CD4-positive, CD25-positive, alpha-beta regulatory T cell (primary cell): ENCODE data around the gene TUBB1. TPM values are rescaled to one million over a fixed set of nuclear protein-coding genes. Genes with fewer than 3 reads are reported as not detected.
A peak's percentile ranks its signal among the peaks of the same experiment; 100 is the strongest.

Source experiments
- ATAC-seq, 2 donors: fragments of 150-1000 bp; cut with Tn5 transposase; one replicate each; pipeline ENCODE4 v1.10.0; 2021; ENCODE audit warnings: low read depth in 2 of 2, moderate number of reproducible peaks in 2 of 2, moderate library complexity in 1 of 2
- DNase-seq, 3 donors: peaks; one replicate each; pipeline versions ENCODE4 v3.0.0 to v3.0.0-alpha.2; 2012 to 2022; ENCODE audit warnings: mixed read lengths in 1 of 3
- H3K27ac ChIP-seq: one replicate; pipeline ENCODE4 v1.7.0; 2013; ENCODE audit warnings: mild to moderate bottlenecking, low read length; ENCODE audit not compliant: insufficient read depth, poor library complexity, severe bottlenecking
- H3K27me3 ChIP-seq: one replicate; pipeline ENCODE4 v1.7.0; 2013; ENCODE audit warnings: low read length; ENCODE audit not compliant: control insufficient read depth, insufficient read depth
- H3K36me3 ChIP-seq: one replicate; pipeline ENCODE4 v1.7.0; 2013; ENCODE audit warnings: mild to moderate bottlenecking, low read length, moderate library complexity; ENCODE audit not compliant: control insufficient read depth, insufficient read depth
- H3K4me1 ChIP-seq: 2 replicates; pipeline ENCODE4 v1.7.0; 2013; ENCODE audit warnings: mild to moderate bottlenecking, low read length; ENCODE audit not compliant: insufficient read depth, control insufficient read depth, poor library complexity, severe bottlenecking
- H3K4me3 ChIP-seq: one replicate; pipeline ENCODE4 v1.7.0; 2013; ENCODE audit warnings: low read depth, mild to moderate bottlenecking, low read length, moderate library complexity
- H3K9me3 ChIP-seq, 2 experiments: 1 replicate in 1 of 2; 2 replicates in 1 of 2; pipeline ENCODE4 v1.7.0; 2013; ENCODE audit warnings: low read length in 2 of 2, mild to moderate bottlenecking in 1 of 2, moderate library complexity in 1 of 2; ENCODE audit not compliant: control insufficient read depth in 2 of 2
- H3K27ac Mint-ChIP-seq, 3 donors: one replicate each; pipeline ENCODE4 v1.8.0; 2020 to 2022; ENCODE audit warnings: mild to moderate bottlenecking in 3 of 3, mixed read lengths in 3 of 3, moderate library complexity in 2 of 3
- H3K27me3 Mint-ChIP-seq: one replicate; pipeline ENCODE4 v1.8.0; 2022; ENCODE audit warnings: mild to moderate bottlenecking, mixed read lengths
- H3K36me3 Mint-ChIP-seq: one replicate; pipeline ENCODE4 v1.8.0; 2020; ENCODE audit warnings: mixed read lengths
- H3K4me1 Mint-ChIP-seq, 4 donors: one replicate each; pipeline ENCODE4 v1.8.0; 2020 to 2022; ENCODE audit warnings: mixed read lengths in 4 of 4, mild to moderate bottlenecking in 1 of 4
- H3K4me3 Mint-ChIP-seq, 4 donors: one replicate each; pipeline ENCODE4 v1.8.0; 2020 to 2022; ENCODE audit warnings: mild to moderate bottlenecking in 4 of 4, mixed read lengths in 4 of 4, moderate library complexity in 3 of 4
- H3K9me3 Mint-ChIP-seq, 7 donors: one replicate each; pipeline ENCODE4 v1.8.0; 2020 to 2022; ENCODE audit warnings: mixed read lengths in 7 of 7, mild to moderate bottlenecking in 3 of 7, moderate library complexity in 2 of 7
- polyA plus RNA-seq, 4 donors: library from polyadenylated mRNA; unstranded; fragments of 300-500 nt; fragmentation: Illumina TruSeq; gene quantifications; one replicate each; pipeline ENCODE4 v1.2.3, GENCODE V29; 2021
- total RNA-seq: library from RNA; stranded (reverse); gene quantifications from one replicate; pipeline ENCODE4 v1.2.3, GENCODE V29; 2022

TUBB1 gene
- total and polyA plus RNA-seq, 5 donors from 2014 or later: 0.07 to 31.7 (median 0.14) TPM

DNA sequence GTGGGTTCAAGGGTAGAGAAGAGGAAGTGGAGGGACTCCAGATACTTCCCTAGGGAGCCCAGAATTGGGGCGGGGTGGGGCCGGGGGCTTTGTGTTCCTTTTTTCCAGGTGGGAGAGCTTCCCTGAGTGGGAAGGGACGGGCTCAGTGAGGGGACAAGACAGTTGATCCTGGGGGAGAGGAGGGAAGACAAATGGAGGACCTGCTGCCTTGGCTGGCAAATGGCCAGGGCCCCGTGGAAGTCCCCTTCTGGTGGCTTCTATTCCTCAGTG is 14.8 kb upstream of the TUBB1 start:
- Mint-ChIP-seq H3K4me1 (peaks cover 0 to 43% (median 30%) of the 10 kb centered on the region in 4 donors), H3K9me3 (peaks cover 0 to 1% (median 0%) of the 10 kb centered on the region in 7 donors), H3K27me3 (no peaks in the 10 kb centered on the region), H3K4me3 (peak overlapping the region; percentile 82 to 90 (median 86)), H3K27ac (peak overlapping the region; percentile 24 to 99 (median 91)), H3K36me3 (no peaks in the 10 kb centered on the region)
- no peaks in the 10 kb centered on the region for H3K9me3 ChIP-seq
- ATAC-seq (no peak), DNase-seq (peak in 2 of 3 donors; percentile 31 to 52)
- H3K4me1 ChIP-seq: peaks cover 33% of the 10 kb centered on the region
- peak overlapping the region; percentile 72 for H3K27ac ChIP-seq
- no peaks in the 10 kb centered on the region for H3K27me3 ChIP-seq
- peaks cover 4% of the 10 kb centered on the region for H3K36me3 ChIP-seq
- H3K4me3 ChIP-seq: peak overlapping the region; percentile 62

DNA sequence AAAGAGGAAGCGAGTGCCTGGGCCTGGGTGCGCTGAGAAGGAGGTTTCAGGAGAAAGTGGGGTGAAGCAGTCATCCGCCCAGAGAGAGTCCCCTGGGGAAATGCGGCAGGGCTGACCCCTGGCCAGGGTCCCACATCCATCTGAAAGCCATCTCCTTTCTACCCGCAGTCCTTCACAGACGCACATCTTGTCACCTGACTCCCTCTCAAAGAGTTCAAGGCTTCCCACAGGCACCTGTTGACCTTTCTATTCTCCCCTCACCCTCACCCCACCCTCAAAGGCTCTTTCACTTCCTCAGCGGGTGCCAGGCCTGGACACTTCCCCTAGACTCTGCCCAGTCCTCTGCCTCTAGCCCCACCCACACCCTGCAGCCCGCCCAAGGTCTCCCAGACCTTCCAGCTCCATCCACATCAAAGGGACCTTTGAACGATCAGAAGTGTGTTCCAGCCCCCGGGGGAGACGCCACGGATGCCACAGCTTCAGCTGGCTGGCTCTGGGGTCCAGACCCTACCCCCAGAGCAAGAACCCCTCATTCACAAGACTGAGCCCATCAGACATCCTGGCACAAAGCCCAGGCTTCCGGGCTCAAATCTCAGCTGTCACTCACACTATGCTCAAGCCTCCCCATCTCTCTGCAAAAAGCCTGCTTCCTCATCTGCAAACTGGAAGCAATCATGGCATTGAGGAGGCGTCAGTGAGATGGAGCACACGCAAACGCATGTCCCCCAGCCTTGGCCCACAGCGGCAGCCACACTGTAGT is 14.3 kb upstream of the TUBB1 start:
- no peaks in the 10 kb centered on the region for H3K27me3 Mint-ChIP-seq
- no peaks in the 10 kb centered on the region for H3K36me3 Mint-ChIP-seq
- H3K9me3 Mint-ChIP-seq: peaks cover 0 to 1% (median 0%) of the 10 kb centered on the region in 7 donors
- Histone ChIP-seq H3K4me1 (peaks cover 33% of the 10 kb centered on the region), H3K36me3 (peaks cover 4% of the 10 kb centered on the region), H3K27ac (peak overlapping the region; percentile 72), H3K4me3 (peak overlapping the region; percentile 62), H3K27me3 (no peaks in the 10 kb centered on the region), H3K9me3 (no peaks in the 10 kb centered on the region)
- H3K4me1 Mint-ChIP-seq: peaks cover 0 to 45% (median 30%) of the 10 kb centered on the region in 4 donors
- DNase-seq (peak; percentile 23 to 80 (median 54)), ATAC-seq (peak; percentile 52 to 61)
- peak overlapping the region; percentile 86 to 99 (median 91) for H3K27ac Mint-ChIP-seq
- H3K4me3 Mint-ChIP-seq: peak overlapping the region; percentile 82 to 90 (median 86)

DNA sequence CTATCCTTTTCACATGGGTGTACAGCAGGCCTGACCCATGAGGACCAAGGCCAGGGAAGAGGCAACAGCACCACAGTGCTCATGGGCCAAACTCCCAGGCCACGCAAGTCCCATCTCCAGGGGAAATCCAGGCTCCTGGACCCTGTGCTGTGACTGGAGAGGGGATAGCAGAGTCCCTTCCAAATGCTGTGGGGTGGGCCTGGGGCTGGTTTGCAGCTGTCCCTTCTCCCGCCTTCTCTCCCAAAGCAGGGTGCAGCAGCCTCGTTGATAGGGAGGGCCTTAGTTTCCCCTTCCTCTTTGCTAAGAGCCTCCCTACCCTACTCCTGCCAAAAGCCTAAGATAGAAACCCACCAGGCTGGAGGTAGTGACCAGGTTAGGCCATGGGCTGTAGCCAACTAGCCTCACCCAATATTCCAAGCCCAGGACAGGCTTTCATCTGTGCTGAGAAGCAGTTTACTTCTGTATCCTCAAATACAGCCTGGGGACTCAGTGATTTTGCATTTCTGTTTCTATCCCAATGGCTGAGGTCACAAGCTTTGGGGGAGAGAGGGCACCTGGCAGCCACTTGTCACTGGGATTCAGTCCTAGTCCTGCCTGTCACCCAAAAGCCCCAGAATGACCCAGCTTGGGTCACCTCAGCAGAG is 13.6 kb upstream of the TUBB1 start:
- H3K4me3 ChIP-seq: peak overlapping the region; percentile 62
- peak overlapping the region; percentile 72 for H3K27ac ChIP-seq
- peaks cover 0 to 47% (median 30%) of the 10 kb centered on the region in 4 donors for H3K4me1 Mint-ChIP-seq
- H3K4me3 Mint-ChIP-seq: peak overlapping the region; percentile 82 to 90 (median 86)
- no peaks in the 10 kb centered on the region for H3K27me3 ChIP-seq
- peaks cover 0 to 1% (median 0%) of the 10 kb centered on the region in 7 donors for H3K9me3 Mint-ChIP-seq
- H3K36me3 Mint-ChIP-seq: no peaks in the 10 kb centered on the region
- no peaks in the 10 kb centered on the region for H3K27me3 Mint-ChIP-seq
- peak overlapping the region; percentile 66 to 99 (median 91) for H3K27ac Mint-ChIP-seq
- H3K4me1 ChIP-seq: peaks cover 33% of the 10 kb centered on the region
- no peaks in the 10 kb centered on the region for H3K9me3 ChIP-seq
- ATAC-seq (no peak), DNase-seq (no peak)
- H3K36me3 ChIP-seq: peaks cover under 1% of the 10 kb centered on the region

DNA sequence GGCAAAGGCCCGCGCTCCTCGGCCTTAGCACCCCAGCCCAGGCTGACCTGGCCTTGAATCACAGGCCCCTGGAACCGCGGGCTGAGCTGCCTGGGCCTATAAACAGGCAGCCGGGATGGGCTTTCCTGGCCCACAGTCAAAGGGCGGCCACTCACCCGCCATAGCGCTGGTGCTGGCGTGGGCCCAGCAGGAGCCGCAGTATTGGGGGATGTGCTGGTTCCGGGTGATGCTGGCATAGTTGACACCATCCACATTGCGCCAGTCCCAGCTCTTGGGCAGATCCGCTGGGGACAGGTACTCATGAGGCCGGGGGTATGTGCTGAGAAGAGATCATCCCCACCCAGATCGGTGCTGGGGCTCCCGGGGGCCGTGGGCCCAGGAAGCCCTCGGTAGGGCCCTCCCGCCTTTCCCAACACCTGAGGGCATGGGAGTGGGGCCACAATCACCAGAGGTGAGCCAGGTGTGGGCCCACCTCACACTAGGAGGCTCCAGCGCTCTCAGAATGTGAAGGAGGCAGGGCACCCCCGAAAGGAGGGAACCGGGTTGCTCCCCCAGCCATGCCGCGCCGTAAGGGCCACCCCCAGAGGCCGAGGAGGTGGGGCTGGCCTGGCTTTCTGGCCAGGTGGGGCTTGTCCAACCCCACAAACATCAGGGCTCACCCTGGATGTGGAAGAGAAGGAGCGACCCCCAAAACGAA is 12.9 kb upstream of the TUBB1 start:
- H3K9me3 Mint-ChIP-seq: peaks cover 0 to 1% (median 0%) of the 10 kb centered on the region in 7 donors
- ATAC-seq: no peak
- Histone ChIP-seq H3K4me3 (peak overlapping the region; percentile 62), H3K4me1 (peaks cover 33% of the 10 kb centered on the region), H3K27me3 (no peaks in the 10 kb centered on the region), H3K36me3 (no peaks in the 10 kb centered on the region), H3K9me3 (no peaks in the 10 kb centered on the region), H3K27ac (peak overlapping the region; percentile 72)
- H3K27ac Mint-ChIP-seq: peak overlapping the region in 2 of 3 donors; percentile 91 to 99
- peak overlapping the region; percentile 82 to 90 (median 86) for H3K4me3 Mint-ChIP-seq
- no peaks in the 10 kb centered on the region for H3K27me3 Mint-ChIP-seq
- peaks cover 0 to 50% (median 32%) of the 10 kb centered on the region in 4 donors for H3K4me1 Mint-ChIP-seq
- DNase-seq: no peak
- H3K36me3 Mint-ChIP-seq: no peaks in the 10 kb centered on the region

DNA sequence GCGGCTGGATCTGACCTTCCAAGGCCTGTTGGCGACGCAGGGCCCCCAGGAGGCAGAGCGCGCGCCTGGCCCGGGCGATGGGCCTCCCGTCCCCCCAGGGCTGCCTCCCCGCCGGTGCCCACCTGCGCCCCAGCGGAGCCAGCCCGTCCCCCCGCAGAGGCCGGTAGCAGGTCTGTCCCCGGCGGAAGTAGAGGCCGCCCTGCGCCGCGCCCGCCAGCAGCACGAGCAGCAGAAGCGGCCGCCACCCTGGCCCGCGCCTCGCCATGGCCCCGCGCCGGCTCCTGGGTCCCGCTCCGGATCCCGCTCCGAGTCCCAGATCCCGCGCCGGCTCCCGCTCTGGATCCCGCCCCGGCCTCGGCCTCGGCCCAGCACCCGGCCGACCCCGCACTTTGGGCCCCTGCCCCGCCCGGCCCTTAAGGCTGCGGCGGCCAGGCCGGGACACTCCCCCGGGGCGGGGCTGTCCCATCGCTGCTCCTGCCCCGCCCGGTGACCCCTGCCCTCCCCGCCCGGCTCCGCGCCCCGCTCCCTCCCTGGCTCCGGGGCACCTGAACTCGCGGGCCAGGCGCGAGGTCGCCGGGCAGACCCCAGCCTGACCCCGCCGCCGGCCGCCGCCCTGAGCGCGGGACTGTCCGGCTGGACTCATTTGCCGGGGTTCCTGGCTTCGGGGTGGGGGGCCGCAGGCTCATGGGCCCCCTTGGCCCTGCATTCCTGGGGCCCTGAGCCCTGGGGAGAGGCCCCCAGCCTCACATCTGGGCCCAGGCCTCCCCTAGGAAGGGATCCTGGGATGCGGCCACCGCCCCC is 12.2 kb upstream of the TUBB1 start, which contains the start of gene CTSZ:
Gene CTSZ (minus strand): TSS at position 391 of the 801 bp plus-strand sequence. CDS start 126 bp downstream, at position 265.
- Histone ChIP-seq H3K4me1 (peaks cover 33% of the 10 kb centered on the region), H3K27ac (peak within 1 kb of the TSS; percentile 72), H3K9me3 (no peaks in the 10 kb centered on the region), H3K4me3 (peak within 1 kb of the TSS; percentile 62), H3K36me3 (no peaks in the 10 kb centered on the region), H3K27me3 (no peaks in the 10 kb centered on the region)
- H3K4me3 Mint-ChIP-seq: peak within 1 kb of the TSS; percentile 82 to 90 (median 86)
- H3K4me1 Mint-ChIP-seq: peaks cover 0 to 55% (median 38%) of the 10 kb centered on the region in 4 donors
- no peaks in the 10 kb centered on the region for H3K27me3 Mint-ChIP-seq
- peak within 1 kb of the TSS in 2 of 3 donors; percentile 86 to 99 for H3K27ac Mint-ChIP-seq
- no peaks in the 10 kb centered on the region for H3K36me3 Mint-ChIP-seq
- H3K9me3 Mint-ChIP-seq: peaks cover 0 to 1% (median 0%) of the 10 kb centered on the region in 7 donors
- ATAC-seq (peak; percentile 45 to 46), DNase-seq (peak; percentile 32 to 60 (median 44))

DNA sequence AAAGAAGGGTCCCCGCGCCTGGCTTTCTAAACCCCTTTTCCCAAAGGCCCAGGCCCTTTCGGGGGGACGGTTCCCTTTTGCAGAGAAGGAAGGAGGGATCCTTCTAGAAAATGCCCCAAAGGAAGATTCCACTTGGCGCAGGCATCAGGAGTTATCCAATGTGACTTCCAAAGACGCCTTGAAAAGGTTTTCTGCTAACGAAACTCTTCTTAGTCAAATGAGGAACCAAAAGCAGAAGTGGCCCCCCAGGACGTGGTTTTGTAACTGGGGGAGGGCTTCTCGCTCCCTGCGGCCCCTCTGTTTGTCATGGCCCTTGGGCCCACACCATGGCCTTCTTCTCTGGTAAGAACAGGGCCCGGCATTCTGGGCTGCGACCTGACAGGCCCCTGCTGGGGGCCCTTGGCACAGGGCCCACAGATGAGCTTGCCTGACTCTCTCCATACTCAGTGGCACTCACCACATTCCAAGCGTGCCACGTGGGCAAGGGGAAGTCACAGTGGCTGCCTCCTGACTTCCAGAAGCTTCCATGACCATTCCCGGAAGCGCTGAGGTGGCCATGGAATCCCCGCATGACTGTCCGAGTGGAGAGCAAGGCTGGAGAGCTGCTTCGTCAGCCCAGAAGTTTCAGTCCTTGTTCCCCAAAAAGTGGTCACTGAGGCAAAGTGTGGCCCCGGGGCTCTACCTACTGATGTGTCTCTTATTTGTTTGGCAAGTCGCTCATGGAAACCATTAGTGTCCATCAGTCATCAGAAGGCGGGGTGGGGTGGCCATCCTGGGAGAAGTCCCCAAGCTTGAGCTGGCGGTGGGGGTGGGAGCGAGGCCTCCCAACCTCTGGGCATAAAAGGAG is 11.3 kb upstream of the TUBB1 start:
- H3K4me1 ChIP-seq: peaks cover 33% of the 10 kb centered on the region
- H3K27ac ChIP-seq: no peak overlapping the region
- DNase-seq (no peak), ATAC-seq (no peak)
- H3K27me3 Mint-ChIP-seq: peaks cover 4% of the 10 kb centered on the region
- H3K4me3 ChIP-seq: no peak overlapping the region
- H3K4me3 Mint-ChIP-seq: peak overlapping the region; percentile 61 to 85 (median 76)
- H3K36me3 Mint-ChIP-seq: no peaks in the 10 kb centered on the region
- peaks cover 4 to 51% (median 39%) of the 10 kb centered on the region in 4 donors for H3K4me1 Mint-ChIP-seq
- no peaks in the 10 kb centered on the region for H3K9me3 ChIP-seq
- no peaks in the 10 kb centered on the region for H3K36me3 ChIP-seq
- peak overlapping the region in 2 of 3 donors; percentile 59 to 86 for H3K27ac Mint-ChIP-seq
- no peaks in the 10 kb centered on the region for H3K27me3 ChIP-seq
- peaks cover 0 to 1% (median 0%) of the 10 kb centered on the region in 7 donors for H3K9me3 Mint-ChIP-seq
